HCT116 (cell line): Measurements from ENCODE around the gene UROS. TPM values are rescaled to one million over a fixed set of nuclear protein-coding genes. Genes with fewer than 3 reads are reported as not detected.

Experiments used
- ATAC-seq: fragments of 200-7000 bp; cut with Tn5 transposase; 2 replicates; pipeline ENCODE4 v1.9.1; 2020; ENCODE audit warnings: mild to moderate bottlenecking, moderate library complexity
- BruUV-seq: library from RNA; stranded (reverse); fragments of 400-500 nt; replicated peaks from 2 replicates; lab custom pipeline; 2021; lab: Mats Ljungman, UMichigan
- CTCF ChIA-PET: fragments of 300-600 bp; sonication (Branson Sonifier 250); formaldehyde crosslinking; loops from one replicate; lab custom pipeline; 2021; ENCODE audit warnings: antibody characterized with exemption; lab: Charles Lee
- POLR2A ChIA-PET: fragments of 300-600, 350-600 bp; sonication (Branson Sonifier 250); formaldehyde crosslinking; loops from one replicate; lab custom pipeline; 2021; ENCODE audit warnings: antibody characterized with exemption; lab: Charles Lee
- RAD21 ChIA-PET, 2 experiments: fragments of 300-600 bp; sonication (Branson Sonifier 250); formaldehyde crosslinking; loops; one replicate each; lab custom pipeline; 2023; ENCODE audit warnings: low total read pairs in 2 of 2; ENCODE audit not compliant: uncharacterized antibody in 2 of 2, unreplicated experiment in 2 of 2, low non-redundant PET in 1 of 2; lab: Charles Lee
- DNase-seq: peaks from one replicate; pipeline ENCODE4 v3.0.0-alpha.2; 2010; ENCODE audit warnings: low read depth, low spot score
- H2AFZ ChIP-seq: fragments of 200-600 bp; shearing (Covaris generic), sonication (generic); 2 replicates; pipeline ENCODE4 v1.6.1; 2017; ENCODE audit warnings: low read depth, mixed run types, mixed read lengths, antibody characterized with exemption, low read length; ENCODE audit not compliant: poor library complexity, severe bottlenecking
- H3K27ac ChIP-seq: 2 replicates; pipeline ENCODE4 v1.5.1; 2012; ENCODE audit warnings: low read depth, low read length
- H3K27me3 ChIP-seq: fragments of 200-600 bp; sonication (generic); 2 replicates; pipeline ENCODE4 v1.6.1; 2016; ENCODE audit warnings: mixed run types, low read length, mixed read lengths; ENCODE audit not compliant: insufficient read depth
- H3K36me3 ChIP-seq, 2 experiments: fragments of 200-500 bp in 1 of 2; fragments of 200-600 bp in 1 of 2; sonication (Bioruptor generic) in 1 of 2; sonication (generic) in 1 of 2; 2 replicates each; pipeline versions ENCODE4 v1.5.1 to v1.6.1; 2014 to 2016; ENCODE audit warnings: low read length in 2 of 2, inconsistent platforms in 1 of 2, mixed read lengths in 1 of 2, mixed run types in 1 of 2; ENCODE audit not compliant: insufficient read depth in 2 of 2, control insufficient read depth in 1 of 2
- H3K4me1 ChIP-seq, 2 experiments: fragments of 200-600 bp in 1 of 2; sonication (generic) in 1 of 2; 2 replicates each; pipeline versions ENCODE4 v1.5.1 to v1.6.1; 2012 to 2017; ENCODE audit warnings: low read length in 2 of 2, inconsistent platforms in 1 of 2, mild to moderate bottlenecking in 1 of 2, mixed read lengths in 1 of 2, mixed run types in 1 of 2, moderate library complexity in 1 of 2; ENCODE audit not compliant: insufficient read depth in 2 of 2, control insufficient read depth in 1 of 2
- H3K4me2 ChIP-seq: fragments of 200-600 bp; sonication (generic); 2 replicates; pipeline ENCODE4 v1.6.1; 2017; ENCODE audit warnings: mixed run types, low read length, mixed read lengths
- H3K4me3 ChIP-seq, 2 experiments: fragments of 200-600 bp in 1 of 2; sonication (generic) in 1 of 2; replicated peaks in 1 of 2; 2 replicates each; pipeline ENCODE4 v1.5.1; 2011 to 2016; ENCODE audit warnings: low read length in 2 of 2, control low read depth in 1 of 2, low read depth in 1 of 2, mild to moderate bottlenecking in 1 of 2, mixed read lengths in 1 of 2, mixed run types in 1 of 2
- H3K79me2 ChIP-seq: fragments of 200-600 bp; sonication (generic); 2 replicates; pipeline ENCODE4 v1.6.1; 2017; ENCODE audit warnings: mild to moderate bottlenecking, mixed run types, low read length, moderate library complexity, mixed read lengths; ENCODE audit not compliant: insufficient read depth
- H3K9ac ChIP-seq: fragments of 200-600 bp; sonication (generic); 2 replicates; pipeline ENCODE4 v1.6.1; 2016; ENCODE audit warnings: low read length, mixed read lengths
- H3K9me2 ChIP-seq: fragments of 200-600 bp; sonication (generic), shearing (Covaris generic); 2 replicates; pipeline ENCODE4 v1.6.1; 2017; ENCODE audit warnings: mixed run types, mild to moderate bottlenecking, moderate library complexity; ENCODE audit not compliant: insufficient read depth
- H3K9me3 ChIP-seq, 2 experiments: fragments of 200-500 bp in 1 of 2; fragments of 200-600 bp in 1 of 2; sonication (Bioruptor generic) in 1 of 2; sonication (generic) in 1 of 2; 2 replicates each; pipeline ENCODE4 v1.6.1; 2014 to 2017; ENCODE audit warnings: low read length in 2 of 2, mixed read lengths in 2 of 2, inconsistent platforms in 1 of 2, low read depth in 1 of 2, mild to moderate bottlenecking in 1 of 2, mixed run types in 1 of 2, moderate library complexity in 1 of 2; ENCODE audit not compliant: control insufficient read depth in 1 of 2, insufficient read depth in 1 of 2
- H4K20me1 ChIP-seq: fragments of 200-600 bp; sonication (generic), shearing (Covaris generic); 2 replicates; pipeline ENCODE4 v1.6.1; 2017; ENCODE audit warnings: mixed run types, mild to moderate bottlenecking, moderate library complexity; ENCODE audit not compliant: insufficient read depth
- ELF1 ChIP-seq: IDR thresholded peaks from 2 replicates; pipeline ENCODE4 v1.6.1; 2012; ENCODE audit warnings: low read depth, borderline replicate concordance
- EZH2phosphoT487 ChIP-seq: fragments of 200-600 bp; IDR thresholded peaks from 2 replicates; pipeline ENCODE4 v1.6.1; 2018; ENCODE audit warnings: antibody characterized with exemption, borderline replicate concordance
- MAX ChIP-seq: IDR thresholded peaks from 2 replicates; pipeline ENCODE4 v1.6.1; 2012
- SP1 ChIP-seq: IDR thresholded peaks from 2 replicates; pipeline ENCODE4 v1.6.1; 2012; ENCODE audit warnings: low read depth
- ZBTB33 ChIP-seq: IDR thresholded peaks from 2 replicates; pipeline ENCODE4 v1.6.1; 2011; ENCODE audit warnings: mild to moderate bottlenecking, low read length, moderate library complexity; ENCODE audit not compliant: insufficient replicate concordance; ENCODE audit errors: extremely low read depth
- intact Hi-C: fragments of 100-400 bp; cut with micrococcal nuclease; formaldehyde crosslinking; loops from 2 replicates; pipeline ENCODE4 v1.10.0; 2022
- total RNA-seq: library from RNA; stranded (reverse); gene quantifications from one replicate; pipeline ENCODE4 v1.2.1, GENCODE V29; 2021; ENCODE audit not compliant: unreplicated experiment

The UROS gene
- total RNA-seq, 1 experiment from 2014 or later, result 63.9 TPM

GRCh38 chr10:125772112-125772863 lies 50.8 kb downstream of the UROS start (continued):
- TF ChIP-seq EZH2phosphoT487 (no peak), ZBTB33 (no peak)
- TF ChIP-seq, all 23 proteins: peak for 0

- intact Hi-C loops, result no loop called here
- H4K20me1 ChIP-seq, result no peaks in the 10 kb centered on the region
- peaks cover 0 to under 1% of the 10 kb centered on the region in 2 experiments; a peak in 2 of 4 replicates for H3K36me3 ChIP-seq
- DNase-seq (no peak), ATAC-seq (no peak)
- no peak overlapping the region for H3K4me3 ChIP-seq
- ChIA-PET POLR2A (no interaction called here), CTCF (no interaction called here), RAD21 (no interaction called here)
- no peak overlapping the region for H2AFZ ChIP-seq
- no TSS peak for BruUV-seq
- H3K9me3 ChIP-seq, result no peaks in the 10 kb centered on the region
- H3K4me2 ChIP-seq, result no peak overlapping the region
- no peak for TF ChIP-seq SP1
- no peak overlapping the region for H3K27ac ChIP-seq
- H3K9ac ChIP-seq, result no peak overlapping the region
- H3K9me2 ChIP-seq, result no peaks in the 10 kb centered on the region
- H3K27me3 ChIP-seq, result no peaks in the 10 kb centered on the region
- no peaks in the 10 kb centered on the region for H3K4me1 ChIP-seq
- no peaks in the 10 kb centered on the region for H3K79me2 ChIP-seq
Measured at GRCh38 chr10:125770844-125771243, 52.2 kb downstream of the UROS start.

GRCh38 chr10:125769175-125769574 lies 53.9 kb downstream of the UROS start:
- TF ChIP-seq MAX (no peak), ELF1 (no peak)
- TF ChIP-seq, all 23 proteins: peak for 0
- DNase-seq, result no peak
- POLR2A ChIA-PET, result no interaction called here
- Histone ChIP-seq H3K79me2 (no peaks in the 10 kb centered on the region), H3K4me3 (no peak overlapping the region), H3K9ac (no peak overlapping the region), H3K27me3 (no peaks in the 10 kb centered on the region), H3K27ac (no peak overlapping the region), H4K20me1 (no peaks in the 10 kb centered on the region), H3K4me1 (no peaks in the 10 kb centered on the region), H3K36me3 (peaks cover 11 to 15% of the 10 kb centered on the region in 2 experiments; a peak in 3 of 4 replicates), H3K9me3 (no peaks in the 10 kb centered on the region), H3K9me2 (no peaks in the 10 kb centered on the region), H2AFZ (no peak overlapping the region), H3K4me2 (no peak overlapping the region)
- CTCF ChIA-PET, result no interaction called here
- BruUV-seq, result no TSS peak
- RAD21 ChIA-PET, result no interaction called here
- ATAC-seq, result no peak
- intact Hi-C loops, result no loop called here
